Measurements from ENCODE around the gene NKX6-1.

The NKX6-1 gene

DNA sequence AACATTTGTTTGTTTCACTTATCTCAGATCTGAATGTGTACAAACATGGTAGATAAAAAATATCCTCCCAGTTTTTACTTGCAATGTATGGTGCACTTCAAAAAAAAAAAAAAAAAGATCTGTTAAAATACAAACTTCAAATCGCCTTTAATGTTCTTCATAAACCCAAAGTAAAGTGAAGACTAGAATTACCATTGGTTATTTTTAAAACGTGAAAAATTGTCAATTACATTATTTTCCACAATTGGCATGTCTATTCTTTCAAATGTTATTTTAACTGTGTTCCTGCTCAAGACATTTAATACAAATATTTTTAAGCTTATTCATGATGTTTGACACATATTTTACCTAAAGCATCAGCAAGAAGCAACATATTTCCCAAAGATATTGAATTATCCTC lies 5.0 kb downstream of the NKX6-1 start:
- DNase-seq = no peak

DNA sequence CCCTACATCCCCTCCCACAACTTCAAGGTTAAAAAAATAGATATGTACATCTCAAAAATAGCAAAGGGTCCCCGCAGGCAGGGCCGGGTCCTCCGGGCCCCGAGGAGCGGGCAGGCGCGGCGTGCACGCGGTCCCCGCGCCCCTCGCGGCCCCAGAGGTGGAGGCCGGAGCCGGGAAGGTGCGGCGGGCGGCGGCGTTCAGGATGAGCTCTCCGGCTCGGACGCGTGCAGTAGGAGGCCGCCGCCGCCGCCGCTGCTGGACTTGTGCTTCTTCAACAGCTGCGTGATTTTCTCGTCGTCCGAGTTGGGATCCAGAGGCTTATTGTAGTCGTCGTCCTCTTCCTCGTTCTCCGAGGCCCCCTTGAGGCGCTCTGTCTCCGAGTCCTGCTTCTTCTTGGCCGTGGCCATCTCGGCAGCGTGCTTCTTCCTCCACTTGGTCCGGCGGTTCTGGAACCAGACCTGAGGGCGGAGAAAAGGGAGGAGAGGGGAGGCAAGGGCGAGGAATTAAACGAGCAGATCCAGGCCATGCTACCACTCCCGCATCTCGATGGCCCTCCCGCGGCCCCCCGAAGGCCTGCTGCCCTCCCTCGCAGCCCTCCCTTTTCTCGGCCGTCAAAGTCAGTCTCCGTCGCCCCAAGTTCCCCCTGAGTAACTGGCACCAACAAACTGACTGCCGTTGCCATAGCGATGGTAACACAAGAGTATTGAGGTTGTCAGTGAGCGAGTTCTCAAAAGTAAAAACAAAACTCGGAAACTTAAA lies 5.8 kb downstream of the NKX6-1 start:
- peaks cover 16% of the 10 kb centered on the region for H3K4me1 ChIP-seq (ENCODE audit: control insufficient read depth, insufficient read depth, low read length, poor library complexity, severe bottlenecking)
- no peaks in the 10 kb centered on the region for H3K9me3 ChIP-seq (ENCODE audit: control insufficient read depth, low read length)
- no peak overlapping the region for H3K4me3 ChIP-seq (ENCODE audit: insufficient read depth, low read depth, low read length, poor library complexity, severe bottlenecking)
- no peak overlapping the region for H3K27ac ChIP-seq (ENCODE audit: insufficient read depth, low read length, poor library complexity, severe bottlenecking)
- H3K36me3 ChIP-seq (ENCODE audit: control insufficient read depth, insufficient read depth, low read length) = no peaks in the 10 kb centered on the region
- DNase-seq = no peak
- peaks cover 72% of the 10 kb centered on the region for H3K27me3 ChIP-seq (replicated peaks; ENCODE audit: control insufficient read depth, insufficient read depth, low read length, poor library complexity, severe bottlenecking)

More for the DNA sequence above, 5.0 kb downstream of the NKX6-1 start:
- H3K9me3 ChIP-seq (ENCODE audit: control insufficient read depth, low read length) = no peaks in the 10 kb centered on the region
- H3K4me3 ChIP-seq (ENCODE audit: insufficient read depth, low read depth, low read length, poor library complexity, severe bottlenecking) = no peak overlapping the region
- H3K4me1 ChIP-seq (ENCODE audit: control insufficient read depth, insufficient read depth, low read length, poor library complexity, severe bottlenecking) = peaks cover 23% of the 10 kb centered on the region
- H3K27me3 ChIP-seq (replicated peaks; ENCODE audit: control insufficient read depth, insufficient read depth, low read length, poor library complexity, severe bottlenecking) = peaks cover 79% of the 10 kb centered on the region
- H3K36me3 ChIP-seq (ENCODE audit: control insufficient read depth, insufficient read depth, low read length) = no peaks in the 10 kb centered on the region
- H3K27ac ChIP-seq (ENCODE audit: insufficient read depth, low read length, poor library complexity, severe bottlenecking) = no peak overlapping the region

GRCh38 chr4:84492737-84493091 lies 6.4 kb downstream of the NKX6-1 start:
- no peak overlapping the region for H3K27ac ChIP-seq (ENCODE audit: insufficient read depth, low read length, poor library complexity, severe bottlenecking)
- no peaks in the 10 kb centered on the region for H3K36me3 ChIP-seq (ENCODE audit: control insufficient read depth, insufficient read depth, low read length)
- H3K4me1 ChIP-seq (ENCODE audit: control insufficient read depth, insufficient read depth, low read length, poor library complexity, severe bottlenecking) = peaks cover 11% of the 10 kb centered on the region
- no peak overlapping the region for H3K4me3 ChIP-seq (ENCODE audit: insufficient read depth, low read depth, low read length, poor library complexity, severe bottlenecking)
- H3K9me3 ChIP-seq (ENCODE audit: control insufficient read depth, low read length) = no peaks in the 10 kb centered on the region
- H3K27me3 ChIP-seq (replicated peaks; ENCODE audit: control insufficient read depth, insufficient read depth, low read length, poor library complexity, severe bottlenecking) = peaks cover 66% of the 10 kb centered on the region
- no peak for DNase-seq

DNA sequence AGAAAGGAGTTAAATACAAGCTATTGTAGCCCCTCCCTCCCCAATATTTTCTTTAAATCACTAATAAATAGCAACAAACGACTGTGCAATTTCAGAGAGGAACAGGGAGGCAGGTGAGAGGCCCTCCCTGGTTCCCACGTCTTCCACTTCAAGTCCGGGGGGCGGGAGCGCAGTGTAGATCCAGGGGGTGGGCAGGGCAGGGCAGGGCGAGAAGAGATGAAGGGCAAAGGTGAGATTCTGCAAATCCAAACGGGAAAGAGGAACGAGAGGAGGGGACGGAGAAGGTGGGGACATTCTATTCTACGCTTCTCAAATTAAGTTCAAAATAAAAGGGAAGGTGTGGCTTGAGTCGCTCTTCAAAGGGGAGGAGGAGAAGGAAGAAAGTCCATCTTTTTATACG lies 6.8 kb downstream of the NKX6-1 start:
- Histone ChIP-seq H3K27me3 (replicated peaks; ENCODE audit: control insufficient read depth, insufficient read depth, low read length, poor library complexity, severe bottlenecking) (peaks cover 64% of the 10 kb centered on the region), H3K4me3 (ENCODE audit: insufficient read depth, low read depth, low read length, poor library complexity, severe bottlenecking) (no peak overlapping the region), H3K4me1 (ENCODE audit: control insufficient read depth, insufficient read depth, low read length, poor library complexity, severe bottlenecking) (peaks cover 9% of the 10 kb centered on the region), H3K27ac (ENCODE audit: insufficient read depth, low read length, poor library complexity, severe bottlenecking) (no peak overlapping the region), H3K9me3 (ENCODE audit: control insufficient read depth, low read length) (no peaks in the 10 kb centered on the region), H3K36me3 (ENCODE audit: control insufficient read depth, insufficient read depth, low read length) (no peaks in the 10 kb centered on the region)
- no peak for DNase-seq

DNA sequence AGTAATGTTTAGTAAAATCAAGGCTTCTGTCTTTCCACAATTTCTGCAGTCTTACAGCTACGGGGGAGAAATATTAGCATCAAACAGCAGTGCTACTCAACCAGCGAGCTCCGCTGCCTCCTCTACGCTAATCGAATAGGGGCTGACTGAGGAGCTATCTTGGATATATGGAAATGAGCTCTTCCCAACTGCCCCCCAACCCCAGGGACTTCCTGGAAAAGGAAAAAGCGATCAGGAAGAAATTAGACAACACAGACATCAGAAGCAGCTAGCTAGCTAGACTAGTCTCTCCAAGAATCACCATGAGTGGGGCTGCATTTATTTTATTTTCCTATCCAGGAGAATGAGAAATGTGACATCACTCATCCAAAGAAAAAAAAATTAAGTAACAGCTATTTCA lies 7.6 kb downstream of the NKX6-1 start:
- H3K27ac ChIP-seq (ENCODE audit: insufficient read depth, low read length, poor library complexity, severe bottlenecking) = no peak overlapping the region

GRCh38 chr4:84490663-84491062 lies 8.4 kb downstream of the NKX6-1 start:
- H3K27me3 ChIP-seq (replicated peaks; ENCODE audit: control insufficient read depth, insufficient read depth, low read length, poor library complexity, severe bottlenecking) = peaks cover 48% of the 10 kb centered on the region
- no peaks in the 10 kb centered on the region for H3K9me3 ChIP-seq (ENCODE audit: control insufficient read depth, low read length)
- no peak overlapping the region for H3K27ac ChIP-seq (ENCODE audit: insufficient read depth, low read length, poor library complexity, severe bottlenecking)

More for the DNA sequence above, 7.6 kb downstream of the NKX6-1 start:
- no peaks in the 10 kb centered on the region for H3K36me3 ChIP-seq (ENCODE audit: control insufficient read depth, insufficient read depth, low read length)
- H3K4me1 ChIP-seq (ENCODE audit: control insufficient read depth, insufficient read depth, low read length, poor library complexity, severe bottlenecking) = peaks cover 9% of the 10 kb centered on the region
- H3K9me3 ChIP-seq (ENCODE audit: control insufficient read depth, low read length) = no peaks in the 10 kb centered on the region
- peaks cover 56% of the 10 kb centered on the region for H3K27me3 ChIP-seq (replicated peaks; ENCODE audit: control insufficient read depth, insufficient read depth, low read length, poor library complexity, severe bottlenecking)
- H3K4me3 ChIP-seq (ENCODE audit: insufficient read depth, low read depth, low read length, poor library complexity, severe bottlenecking) = no peak overlapping the region
- DNase-seq = no peak

DNA sequence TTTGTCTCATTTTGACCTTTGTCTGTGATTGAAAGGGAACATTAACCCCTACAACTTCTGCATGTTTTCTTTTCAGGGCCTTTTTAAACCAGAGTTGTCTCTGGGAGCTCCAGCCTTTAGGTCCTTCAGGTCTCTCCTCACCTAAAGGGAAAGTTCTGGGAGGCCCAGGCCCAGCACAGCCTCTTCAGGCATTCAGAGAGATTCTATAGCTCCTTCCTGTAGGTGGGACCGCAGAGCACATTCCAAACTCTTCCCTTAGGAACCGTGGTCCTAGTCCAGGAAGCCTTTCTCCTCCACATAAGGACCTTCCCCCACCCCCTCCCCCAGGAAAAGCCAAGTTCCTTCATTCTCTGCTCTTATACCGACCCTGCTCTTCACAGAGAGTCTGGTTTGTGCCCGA lies 14.9 kb downstream of the NKX6-1 start:
- H3K4me3 ChIP-seq (ENCODE audit: insufficient read depth, low read depth, low read length, poor library complexity, severe bottlenecking) = no peak overlapping the region
- H3K4me1 ChIP-seq (ENCODE audit: control insufficient read depth, insufficient read depth, low read length, poor library complexity, severe bottlenecking) = peaks cover 7% of the 10 kb centered on the region
- H3K27ac ChIP-seq (ENCODE audit: insufficient read depth, low read length, poor library complexity, severe bottlenecking) = no peak overlapping the region
- no peaks in the 10 kb centered on the region for H3K9me3 ChIP-seq (ENCODE audit: control insufficient read depth, low read length)
- H3K36me3 ChIP-seq (ENCODE audit: control insufficient read depth, insufficient read depth, low read length) = no peaks in the 10 kb centered on the region
- DNase-seq = no peak
- H3K27me3 ChIP-seq (replicated peaks; ENCODE audit: control insufficient read depth, insufficient read depth, low read length, poor library complexity, severe bottlenecking) = peaks cover 31% of the 10 kb centered on the region

More at GRCh38 chr4:84490663-84491062, 8.4 kb downstream of the NKX6-1 start:
- Histone ChIP-seq H3K36me3 (ENCODE audit: control insufficient read depth, insufficient read depth, low read length) (no peaks in the 10 kb centered on the region), H3K4me1 (ENCODE audit: control insufficient read depth, insufficient read depth, low read length, poor library complexity, severe bottlenecking) (peaks cover 9% of the 10 kb centered on the region), H3K4me3 (ENCODE audit: insufficient read depth, low read depth, low read length, poor library complexity, severe bottlenecking) (no peak overlapping the region)
- DNase-seq = no peak

- H3K27me3 ChIP-seq (replicated peaks; ENCODE audit: control insufficient read depth, insufficient read depth, low read length, poor library complexity, severe bottlenecking) = peaks cover 34% of the 10 kb centered on the region
- no peak overlapping the region for H3K27ac ChIP-seq (ENCODE audit: insufficient read depth, low read length, poor library complexity, severe bottlenecking)
- H3K4me1 ChIP-seq (ENCODE audit: control insufficient read depth, insufficient read depth, low read length, poor library complexity, severe bottlenecking) = peaks cover 7% of the 10 kb centered on the region
- no peaks in the 10 kb centered on the region for H3K9me3 ChIP-seq (ENCODE audit: control insufficient read depth, low read length)
- H3K4me3 ChIP-seq (ENCODE audit: insufficient read depth, low read depth, low read length, poor library complexity, severe bottlenecking) = no peak overlapping the region
- no peak for DNase-seq
- no peaks in the 10 kb centered on the region for H3K36me3 ChIP-seq (ENCODE audit: control insufficient read depth, insufficient read depth, low read length)
Measured at GRCh38 chr4:84483688-84484087, 15.4 kb downstream of the NKX6-1 start.

- DNase-seq = no peak
- Histone ChIP-seq H3K4me1 (ENCODE audit: control insufficient read depth, insufficient read depth, low read length, poor library complexity, severe bottlenecking) (peaks cover 7% of the 10 kb centered on the region), H3K4me3 (ENCODE audit: insufficient read depth, low read depth, low read length, poor library complexity, severe bottlenecking) (no peak overlapping the region), H3K27ac (ENCODE audit: insufficient read depth, low read length, poor library complexity, severe bottlenecking) (no peak overlapping the region), H3K27me3 (replicated peaks; ENCODE audit: control insufficient read depth, insufficient read depth, low read length, poor library complexity, severe bottlenecking) (peaks cover 34% of the 10 kb centered on the region), H3K36me3 (ENCODE audit: control insufficient read depth, insufficient read depth, low read length) (no peaks in the 10 kb centered on the region), H3K9me3 (ENCODE audit: control insufficient read depth, low read length) (no peaks in the 10 kb centered on the region)
Measured at GRCh38 chr4:84482564-84483563, 16.2 kb downstream of the NKX6-1 start.

GRCh38 chr4:84481860-84482245 lies 17.2 kb downstream of the NKX6-1 start:
- no peaks in the 10 kb centered on the region for H3K36me3 ChIP-seq (ENCODE audit: control insufficient read depth, insufficient read depth, low read length)
- DNase-seq = no peak
- H3K9me3 ChIP-seq (ENCODE audit: control insufficient read depth, low read length) = no peaks in the 10 kb centered on the region
- peaks cover 7% of the 10 kb centered on the region for H3K4me1 ChIP-seq (ENCODE audit: control insufficient read depth, insufficient read depth, low read length, poor library complexity, severe bottlenecking)
- no peak overlapping the region for H3K27ac ChIP-seq (ENCODE audit: insufficient read depth, low read length, poor library complexity, severe bottlenecking)
- H3K4me3 ChIP-seq (ENCODE audit: insufficient read depth, low read depth, low read length, poor library complexity, severe bottlenecking) = no peak overlapping the region
- H3K27me3 ChIP-seq (replicated peaks; ENCODE audit: control insufficient read depth, insufficient read depth, low read length, poor library complexity, severe bottlenecking) = peaks cover 34% of the 10 kb centered on the region

All from effector memory CD4-positive, alpha-beta T cell (primary cell).